Measurements from ENCODE around the gene SORBS2.

GRCh38 chr4:185541251-185541727, 270.7 kb downstream of the SORBS2 start:
- TF ChIP-seq, protein P1, sequence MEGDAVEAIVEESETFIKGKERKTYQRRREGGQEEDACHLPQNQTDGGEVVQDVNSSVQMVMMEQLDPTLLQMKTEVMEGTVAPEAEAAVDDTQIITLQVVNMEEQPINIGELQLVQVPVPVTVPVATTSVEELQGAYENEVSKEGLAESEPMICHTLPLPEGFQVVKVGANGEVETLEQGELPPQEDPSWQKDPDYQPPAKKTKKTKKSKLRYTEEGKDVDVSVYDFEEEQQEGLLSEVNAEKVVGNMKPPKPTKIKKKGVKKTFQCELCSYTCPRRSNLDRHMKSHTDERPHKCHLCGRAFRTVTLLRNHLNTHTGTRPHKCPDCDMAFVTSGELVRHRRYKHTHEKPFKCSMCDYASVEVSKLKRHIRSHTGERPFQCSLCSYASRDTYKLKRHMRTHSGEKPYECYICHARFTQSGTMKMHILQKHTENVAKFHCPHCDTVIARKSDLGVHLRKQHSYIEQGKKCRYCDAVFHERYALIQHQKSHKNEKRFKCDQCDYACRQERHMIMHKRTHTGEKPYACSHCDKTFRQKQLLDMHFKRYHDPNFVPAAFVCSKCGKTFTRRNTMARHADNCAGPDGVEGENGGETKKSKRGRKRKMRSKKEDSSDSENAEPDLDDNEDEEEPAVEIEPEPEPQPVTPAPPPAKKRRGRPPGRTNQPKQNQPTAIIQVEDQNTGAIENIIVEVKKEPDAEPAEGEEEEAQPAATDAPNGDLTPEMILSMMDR (IDR thresholded peaks at IDR 0.05): no peak
- TF ChIP-seq POLR2A (IDR thresholded peaks at IDR 0.05): no peak
- TF ChIP-seq EP300 (IDR thresholded peaks at IDR 0.05; ENCODE audit: low read depth): no peak
- no peak for TF ChIP-seq POLR2AphosphoS5 (IDR thresholded peaks at IDR 0.05)

Data from transverse colon (tissue), 4 donors.